NCI-H82 treated with DMSO at 0.1 percent for 48 hours (cell line): ENCODE results near the gene DYSF.

Experiments
- DNase-seq: peaks from one replicate; lab custom pipeline; 2025; ENCODE audit not compliant: unreplicated experiment; lab: John Stamatoyannopoulos, UW

Gene DYSF

GRCh38 chr2:71598526-71598925 lies 145.2 kb downstream of the DYSF start:
- DNase-seq, result no peak

- DNase-seq, result no peak
These were observed 145.7 kb downstream of the DYSF start for GRCh38 chr2:71599038-71599437.

- no peak for DNase-seq
These were observed 146.4 kb downstream of the DYSF start for GRCh38 chr2:71599646-71600236.

- no peak for DNase-seq
These were observed 147.2 kb downstream of the DYSF start for GRCh38 chr2:71600555-71600954.

GRCh38 chr2:71601136-71602114 lies 148.1 kb downstream of the DYSF start:
- DNase-seq, result no peak

- DNase-seq, result no peak
These were observed 148.7 kb downstream of the DYSF start for GRCh38 chr2:71602115-71602495.

- no peak for DNase-seq
These were observed 149.2 kb downstream of the DYSF start for GRCh38 chr2:71602581-71602980.

- DNase-seq, result no peak
These were observed 150.0 kb downstream of the DYSF start for GRCh38 chr2:71603311-71603811.

GRCh38 chr2:71603851-71604725 lies 150.7 kb downstream of the DYSF start:
- no peak for DNase-seq

- no peak for DNase-seq
These were observed 151.4 kb downstream of the DYSF start for GRCh38 chr2:71604726-71605120.

- DNase-seq, result no peak
These were observed 151.8 kb downstream of the DYSF start for GRCh38 chr2:71605173-71605641.

GRCh38 chr2:71605781-71606241 lies 152.4 kb downstream of the DYSF start:
- DNase-seq, result no peak

GRCh38 chr2:71606244-71606643 lies 152.9 kb downstream of the DYSF start:
- no peak for DNase-seq

- DNase-seq, result no peak
These were observed 154.0 kb downstream of the DYSF start for GRCh38 chr2:71607151-71607889.

- DNase-seq, result no peak
These were observed 154.7 kb downstream of the DYSF start for GRCh38 chr2:71608034-71608433.

- no peak for DNase-seq
These were observed 155.1 kb downstream of the DYSF start for GRCh38 chr2:71608441-71608840.

GRCh38 chr2:71609029-71609428 lies 155.7 kb downstream of the DYSF start:
- no peak for DNase-seq

- no peak for DNase-seq
These were observed 156.1 kb downstream of the DYSF start for GRCh38 chr2:71609441-71609840.

GRCh38 chr2:71609958-71610357 lies 156.6 kb downstream of the DYSF start:
- DNase-seq, result no peak

GRCh38 chr2:71610671-71611070 lies 157.3 kb downstream of the DYSF start:
- DNase-seq, result no peak
